Stimulated activated CD8-positive, alpha-beta memory T cell treated with anti-CD3 and anti-CD28 coated beads, Interleukin-4, amount 100 ng/mL, for 4 hours (primary cell): ENCODE results near the gene SERPINE3.

ENCODE experiments used
- DNase-seq, 2 donors: peaks; one replicate each; pipeline ENCODE4 v3.0.0-alpha.2; 2020; ENCODE audit warnings: low read depth in 2 of 2, low spot score in 1 of 2

The SERPINE3 gene

GRCh38 chr13:51360489-51360888 lies 21.0 kb downstream of the SERPINE3 start:
- no peak for DNase-seq

- DNase-seq: no peak
These were observed 21.6 kb downstream of the SERPINE3 start for GRCh38 chr13:51361106-51361505.

- DNase-seq: no peak
These were observed 24.1 kb downstream of the SERPINE3 start for GRCh38 chr13:51363625-51364024.

GRCh38 chr13:51364404-51365008 lies 25.0 kb downstream of the SERPINE3 start:
- no peak for DNase-seq

GRCh38 chr13:51370116-51370515 lies 30.6 kb downstream of the SERPINE3 start:
- DNase-seq: no peak

- DNase-seq: no peak
These were observed 31.3 kb downstream of the SERPINE3 start for GRCh38 chr13:51370811-51371210.

GRCh38 chr13:51371768-51372399 lies 32.4 kb downstream of the SERPINE3 start:
- DNase-seq: no peak

GRCh38 chr13:51373451-51373850 lies 34.0 kb downstream of the SERPINE3 start:
- DNase-seq: no peak

GRCh38 chr13:51380269-51380668 lies 40.8 kb downstream of the SERPINE3 start:
- DNase-seq: no peak

GRCh38 chr13:51385114-51385513 lies 45.6 kb downstream of the SERPINE3 start:
- no peak for DNase-seq

GRCh38 chr13:51394724-51395123 lies 55.2 kb downstream of the SERPINE3 start:
- no peak for DNase-seq

GRCh38 chr13:51396352-51396751 lies 56.9 kb downstream of the SERPINE3 start:
- no peak for DNase-seq

- DNase-seq: no peak
These were observed 57.9 kb downstream of the SERPINE3 start for GRCh38 chr13:51397262-51397941.

GRCh38 chr13:51405176-51405575 lies 65.7 kb downstream of the SERPINE3 start:
- DNase-seq: no peak

GRCh38 chr13:51412431-51412830 lies 72.9 kb downstream of the SERPINE3 start:
- no peak for DNase-seq
